Activated T-helper 1 cell treated with anti-CD3 and anti-CD28 coated beads, Interleukin-2, amount 50 U/mL, for 16 hours (primary cell): ENCODE data around the gene CLBA1.

ENCODE experiments used
- DNase-seq, 2 donors: peaks; one replicate each; pipeline ENCODE4 v3.0.0-alpha.2; 2020; ENCODE audit warnings: low read depth in 1 of 2, low spot score in 1 of 2

The CLBA1 gene

DNA sequence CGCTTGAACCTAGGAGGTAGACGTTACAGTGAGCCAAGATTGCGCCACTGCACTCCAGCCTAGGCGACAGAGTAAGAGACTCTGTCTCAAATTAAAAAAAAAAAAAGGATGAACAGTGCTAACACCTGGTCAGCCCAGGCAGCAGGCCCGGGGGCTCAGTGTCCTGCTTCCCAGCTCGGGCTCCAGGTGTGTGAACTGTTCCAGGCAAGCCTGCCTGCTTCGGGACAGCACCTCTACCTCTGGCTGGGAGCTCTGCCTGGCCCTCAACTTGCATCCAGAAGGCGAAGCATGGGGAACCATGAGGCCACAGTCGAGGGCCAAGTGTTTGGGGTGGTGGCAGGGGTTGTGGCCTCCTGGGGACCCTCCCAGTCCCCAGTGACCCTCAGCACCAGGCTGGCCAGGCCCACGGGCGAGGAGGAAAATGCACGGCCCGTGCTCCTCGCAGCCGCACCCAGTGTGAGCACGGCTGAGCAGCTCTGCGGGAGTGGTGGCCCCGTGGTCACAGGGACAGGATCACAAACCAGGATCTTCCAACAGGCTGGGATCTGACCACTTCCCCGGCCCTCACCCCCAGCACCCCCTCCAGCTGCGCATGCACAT, 19.8 kb downstream of the CLBA1 start:
- DNase-seq = no peak

GRCh38 chr14:105005929-105006830, 20.6 kb downstream of the CLBA1 start:
- no peak for DNase-seq

DNA sequence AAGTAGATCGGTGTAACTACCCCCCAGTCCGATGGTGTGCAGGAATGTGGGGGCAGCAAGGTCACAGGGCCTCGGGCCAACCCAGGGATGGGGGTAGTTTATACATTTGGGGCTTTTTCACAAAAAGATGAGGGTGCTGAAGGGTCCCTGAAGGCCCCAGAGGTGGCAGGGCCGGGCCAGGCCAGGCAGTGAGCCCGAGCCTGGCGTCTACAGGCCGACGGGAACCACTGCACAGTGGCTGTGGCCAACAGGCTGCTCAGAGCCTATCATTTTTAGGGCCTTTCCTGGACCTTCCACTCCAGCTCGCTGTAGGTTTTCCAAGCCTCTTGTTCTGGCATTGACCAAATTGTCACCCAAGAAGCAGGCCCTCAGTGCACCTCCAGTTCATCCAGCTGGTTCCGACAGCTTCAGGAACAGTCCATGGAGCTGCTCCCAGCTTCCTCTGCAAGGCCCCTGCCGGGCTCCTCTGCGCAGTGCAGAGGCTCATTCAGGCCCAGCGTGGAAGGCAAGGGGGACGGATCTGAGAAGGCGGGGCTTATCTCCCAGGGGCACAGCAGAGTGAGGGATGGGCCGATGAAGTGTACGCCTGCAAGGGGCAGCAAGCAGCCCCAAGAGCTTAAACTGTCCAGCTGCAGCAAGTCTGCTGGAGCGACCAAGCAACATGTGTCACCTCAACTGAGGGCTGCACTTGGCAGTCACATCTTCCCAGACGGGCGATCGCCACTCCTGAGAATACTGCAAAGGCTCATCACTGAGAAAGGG, 21.4 kb downstream of the CLBA1 start:
- DNase-seq = no peak

- no peak for DNase-seq
Observed at GRCh38 chr14:105007593-105008264, 22.1 kb downstream of the CLBA1 start.

- no peak for DNase-seq
Observed at GRCh38 chr14:105010106-105010505, 24.5 kb downstream of the CLBA1 start.

GRCh38 chr14:105010891-105011291, 25.3 kb downstream of the CLBA1 start:
- DNase-seq = no peak

- no peak for DNase-seq
Observed at GRCh38 chr14:105011312-105011990, 25.9 kb downstream of the CLBA1 start.

DNA sequence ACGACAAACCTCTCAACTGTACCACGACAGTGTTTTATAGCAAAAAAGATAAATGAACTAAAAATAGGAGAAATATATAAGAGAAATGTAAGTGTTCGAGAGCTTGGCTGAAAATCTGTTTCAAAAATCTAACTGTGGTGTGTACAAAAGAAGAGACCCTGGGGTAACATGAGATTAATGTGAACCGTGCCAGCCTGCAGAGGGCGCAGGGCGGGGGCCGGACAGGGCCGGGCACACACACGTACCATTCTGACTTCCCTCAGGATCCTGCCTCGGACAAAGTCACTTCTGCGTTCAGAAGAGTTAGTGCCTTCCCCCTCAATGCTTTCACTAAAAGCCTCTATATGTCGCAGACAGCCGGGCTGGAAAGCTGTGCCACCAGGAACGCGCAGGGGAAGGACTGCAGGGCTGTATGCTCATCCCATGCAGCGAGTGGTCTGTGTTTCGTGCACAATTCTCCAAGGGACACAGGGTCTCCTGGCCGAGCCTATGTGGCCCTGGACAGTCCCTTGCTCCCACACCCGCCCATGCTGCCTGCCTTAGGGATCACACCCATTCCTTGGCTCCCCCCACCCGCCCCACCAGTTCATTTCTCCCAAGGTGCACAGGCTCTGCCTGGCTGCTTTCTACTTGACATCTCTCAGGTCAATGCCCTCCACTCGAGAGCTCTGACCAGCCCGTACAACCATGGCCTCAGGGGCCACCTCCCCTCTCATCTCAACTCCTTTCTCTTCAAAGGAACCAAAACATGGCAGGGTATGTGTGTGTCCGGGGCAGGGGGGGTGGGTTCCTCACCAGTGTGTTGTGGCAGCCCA, 26.8 kb downstream of the CLBA1 start:
- no peak for DNase-seq

DNA sequence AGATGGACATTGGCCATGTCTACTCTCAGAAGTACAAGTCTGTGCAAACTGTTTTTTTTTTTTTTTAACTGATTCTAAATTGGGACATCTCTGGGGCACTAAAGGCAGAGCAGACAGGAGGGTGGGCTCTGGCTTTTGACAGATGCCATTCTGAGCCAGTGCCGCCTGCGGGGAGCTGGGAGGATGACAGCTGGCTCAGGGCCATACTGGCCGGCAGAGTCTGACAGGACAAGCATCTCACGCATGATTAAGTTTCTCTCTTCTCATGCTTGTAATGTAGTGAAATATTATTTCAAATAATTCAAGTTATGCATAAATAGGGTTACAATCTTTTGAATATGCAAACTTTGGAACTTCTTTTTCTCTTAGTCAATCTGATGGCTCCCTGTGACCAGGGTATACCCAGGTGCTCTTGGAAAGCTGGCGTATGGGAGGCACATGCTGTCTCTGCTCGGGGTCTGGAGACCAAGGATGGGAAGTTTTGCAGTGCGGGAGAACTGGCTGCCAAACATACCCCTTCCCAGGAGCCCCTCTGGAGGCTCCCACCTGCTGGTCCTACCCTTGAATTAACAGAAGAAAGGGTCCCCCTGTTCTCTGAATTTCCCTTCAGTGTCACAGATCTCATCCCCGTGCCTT, 27.7 kb downstream of the CLBA1 start:
- DNase-seq = no peak

DNA sequence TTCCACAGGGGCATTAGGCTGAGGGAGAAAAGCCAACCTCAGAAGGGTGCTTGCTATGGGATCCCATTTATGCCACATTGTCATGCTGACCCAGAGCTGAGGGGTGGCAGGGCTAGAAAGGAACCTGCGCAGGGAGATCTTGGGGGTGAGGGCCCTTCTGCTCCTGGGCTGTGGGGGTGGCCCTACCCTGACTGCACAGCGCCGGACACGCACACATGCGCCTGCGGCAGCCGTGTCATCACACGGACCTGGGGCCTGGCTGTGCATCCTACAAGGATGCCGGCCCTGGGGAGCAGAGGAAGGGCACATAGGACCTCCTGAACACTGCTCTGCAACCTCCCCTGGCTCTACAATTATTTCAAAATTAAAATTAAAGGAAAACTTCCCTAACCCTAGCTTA, 28.4 kb downstream of the CLBA1 start:
- no peak for DNase-seq

DNA sequence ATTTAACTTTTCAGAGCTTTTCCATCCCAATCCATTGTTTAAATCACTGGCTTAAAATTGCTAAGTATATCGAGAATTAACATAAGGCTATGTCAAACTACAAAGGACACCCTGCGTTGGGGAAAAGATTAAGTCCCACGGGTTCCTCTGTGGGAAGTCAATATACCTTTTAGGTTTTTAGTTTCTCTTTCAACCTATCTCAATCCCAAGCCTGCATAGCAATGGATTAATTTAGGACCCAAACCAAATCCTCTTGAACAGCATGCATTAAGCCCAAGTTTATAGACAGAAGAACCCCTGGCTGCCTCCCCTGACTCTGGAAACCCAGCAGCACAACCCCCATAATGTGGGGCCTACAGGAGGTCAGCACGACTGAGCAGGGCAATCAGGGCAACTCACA, 29.0 kb downstream of the CLBA1 start:
- DNase-seq = no peak

GRCh38 chr14:105015242-105015641, 29.7 kb downstream of the CLBA1 start:
- DNase-seq = no peak

- no peak for DNase-seq
Observed at GRCh38 chr14:105015905-105016304, 30.3 kb downstream of the CLBA1 start.

GRCh38 chr14:105018414-105018813, 32.8 kb downstream of the CLBA1 start:
- DNase-seq = no peak

- peak; percentile 35 to 50 for DNase-seq
Observed at GRCh38 chr14:105019861-105020814, 34.5 kb downstream of the CLBA1 start.

DNA sequence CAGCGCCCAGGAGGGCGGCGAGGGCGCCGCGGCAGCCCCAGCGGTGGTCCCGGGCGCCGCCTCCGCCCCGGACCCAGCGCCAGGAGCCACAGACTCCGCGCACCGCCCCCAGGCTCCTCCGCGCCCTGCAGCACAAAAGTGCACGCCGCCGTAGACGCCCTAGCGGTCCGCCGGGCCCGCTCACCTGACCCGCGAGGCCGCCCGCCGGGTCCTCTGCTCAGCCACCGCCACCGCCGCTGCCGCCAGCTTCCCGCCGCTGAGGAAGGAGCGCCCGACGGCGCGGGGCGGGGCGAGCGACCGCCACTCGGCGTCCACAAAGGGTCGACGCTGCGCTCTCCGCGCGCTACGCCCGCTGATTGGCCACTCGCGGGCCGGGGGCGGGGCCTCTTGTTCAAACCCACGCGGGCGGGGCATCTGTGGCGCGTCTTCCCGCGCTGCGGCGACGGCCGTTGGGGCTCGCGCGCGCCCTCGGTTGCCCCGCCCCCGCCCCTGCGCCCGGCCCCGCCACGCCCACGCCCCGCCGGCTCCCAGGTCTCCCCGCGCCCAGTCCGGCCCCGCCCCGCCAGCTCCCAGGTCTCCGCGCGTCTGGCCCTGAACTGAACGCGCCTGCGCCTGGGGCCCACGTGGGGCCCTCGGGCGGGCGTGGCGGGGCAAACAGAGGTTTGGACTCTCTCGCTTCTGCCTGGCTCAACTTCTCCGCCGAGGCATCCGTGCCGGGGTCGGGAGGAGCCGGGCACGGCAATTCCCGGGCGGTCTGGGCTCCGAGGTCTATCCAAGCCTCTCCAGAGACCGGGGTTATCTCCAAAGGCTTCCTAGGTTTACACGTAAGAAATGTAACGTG, 35.4 kb downstream of the CLBA1 start, which contains the start of gene CDCA4:
Gene CDCA4, minus strand, starts transcription at position 269 of the 841 bp plus-strand sequence. CDS start 9,154 bp downstream, outside the sequence.
- DNase-seq = peak; percentile 92 to 97

DNA sequence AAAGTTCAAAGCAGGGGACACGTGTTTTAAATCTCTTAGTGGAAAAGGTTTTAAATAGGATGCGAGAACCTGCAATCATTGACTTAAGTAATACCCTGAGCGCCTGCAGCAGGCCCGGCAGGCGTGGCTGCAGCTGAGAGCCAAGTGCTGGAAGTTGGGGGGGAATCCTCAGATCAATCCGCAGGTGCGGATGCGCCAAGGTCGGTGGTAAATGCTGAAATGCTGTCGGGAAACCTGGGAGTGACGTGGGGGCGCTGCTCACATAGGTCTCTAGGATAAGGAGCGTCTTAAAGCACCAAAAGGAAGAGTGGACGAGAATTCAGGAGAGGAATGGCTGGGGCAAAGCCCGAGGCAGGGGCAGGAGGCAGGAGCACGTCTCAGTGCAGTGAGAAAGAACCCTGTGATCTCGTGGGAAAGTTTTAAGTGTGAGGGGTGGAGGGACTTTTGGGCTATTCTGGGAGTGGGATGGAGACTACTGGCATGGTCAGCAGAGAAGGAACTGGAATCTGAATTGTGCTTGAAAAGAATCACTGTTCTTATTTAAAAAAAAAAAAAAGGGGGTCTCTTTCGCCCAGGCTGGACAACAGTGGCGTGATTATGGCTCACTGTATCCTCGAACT, 36.2 kb downstream of the CLBA1 start:
- DNase-seq = no peak
